Measurements from ENCODE around the gene GRID1.

DNA sequence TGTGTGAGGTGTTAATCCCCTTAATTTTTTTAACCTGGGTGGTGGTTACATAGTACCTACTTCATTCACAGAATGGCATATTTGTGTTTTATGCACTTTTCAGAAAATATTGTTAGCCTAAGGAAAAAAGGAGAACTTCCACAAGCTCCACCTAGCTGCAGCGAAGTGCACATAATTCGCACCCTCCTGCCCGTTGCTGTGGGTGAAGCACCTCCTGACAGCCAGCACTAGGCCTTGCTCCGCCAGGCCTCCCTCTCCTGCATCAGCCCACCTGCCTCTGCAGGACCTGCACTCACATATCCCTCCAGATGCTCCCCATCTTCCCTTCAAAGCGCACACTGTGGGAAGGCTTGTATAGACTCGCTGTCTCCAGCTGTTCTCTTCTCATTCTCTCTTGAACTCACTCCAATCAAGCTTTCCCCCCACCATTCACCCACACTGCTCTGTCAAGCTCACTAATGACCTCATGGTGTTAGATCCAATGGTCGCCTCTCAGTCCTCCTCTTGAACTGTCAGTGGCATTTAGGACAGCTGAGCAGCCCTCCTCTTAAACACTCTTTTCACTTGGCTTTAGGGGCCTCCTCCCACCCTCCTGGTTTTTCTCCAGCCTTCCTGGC, 20.7 kb upstream of the GRID1 start:
- TF ChIP-seq, protein P1, sequence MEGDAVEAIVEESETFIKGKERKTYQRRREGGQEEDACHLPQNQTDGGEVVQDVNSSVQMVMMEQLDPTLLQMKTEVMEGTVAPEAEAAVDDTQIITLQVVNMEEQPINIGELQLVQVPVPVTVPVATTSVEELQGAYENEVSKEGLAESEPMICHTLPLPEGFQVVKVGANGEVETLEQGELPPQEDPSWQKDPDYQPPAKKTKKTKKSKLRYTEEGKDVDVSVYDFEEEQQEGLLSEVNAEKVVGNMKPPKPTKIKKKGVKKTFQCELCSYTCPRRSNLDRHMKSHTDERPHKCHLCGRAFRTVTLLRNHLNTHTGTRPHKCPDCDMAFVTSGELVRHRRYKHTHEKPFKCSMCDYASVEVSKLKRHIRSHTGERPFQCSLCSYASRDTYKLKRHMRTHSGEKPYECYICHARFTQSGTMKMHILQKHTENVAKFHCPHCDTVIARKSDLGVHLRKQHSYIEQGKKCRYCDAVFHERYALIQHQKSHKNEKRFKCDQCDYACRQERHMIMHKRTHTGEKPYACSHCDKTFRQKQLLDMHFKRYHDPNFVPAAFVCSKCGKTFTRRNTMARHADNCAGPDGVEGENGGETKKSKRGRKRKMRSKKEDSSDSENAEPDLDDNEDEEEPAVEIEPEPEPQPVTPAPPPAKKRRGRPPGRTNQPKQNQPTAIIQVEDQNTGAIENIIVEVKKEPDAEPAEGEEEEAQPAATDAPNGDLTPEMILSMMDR (IDR thresholded peaks at IDR 0.05): no peak
- no peak for TF ChIP-seq POLR2A (IDR thresholded peaks at IDR 0.05)
